GM23338 (cell line): ENCODE data around the gene GPC5. TPM values are rescaled to one million over a fixed set of nuclear protein-coding genes. Genes with fewer than 3 reads are reported as not detected.
A peak's percentile ranks its signal among the peaks of the same experiment; 100 is the strongest.

Experiments used
- ATAC-seq: fragments of 200-7000 bp; cut with Tn5 transposase; 3 replicates; pipeline ENCODE4 v1.9.1; 2020
- DNase-seq: peaks from one replicate; pipeline ENCODE4 v3.0.0-alpha.2; 2015; ENCODE audit warnings: low spot score
- H2AFZ ChIP-seq: fragments of 200-600 bp; sonication (generic); 2 replicates; pipeline ENCODE4 v1.8.0; 2016; ENCODE audit warnings: antibody characterized with exemption, mild to moderate bottlenecking, moderate library complexity
- H3F3A ChIP-seq: fragments of 200-600 bp; sonication (generic); replicated peaks from 2 replicates; pipeline ENCODE4 v1.8.0; 2017; ENCODE audit warnings: antibody characterized with exemption, mixed run types, low read depth
- H3K27ac ChIP-seq: fragments of 200-600 bp; sonication (generic); 2 replicates; pipeline ENCODE4 v1.6.1; 2016; ENCODE audit warnings: low read depth
- H3K27me3 ChIP-seq: fragments of 200-600 bp; sonication (generic); 2 replicates; pipeline ENCODE4 v1.8.0; 2016; ENCODE audit warnings: mild to moderate bottlenecking, mixed run types, moderate library complexity; ENCODE audit not compliant: insufficient read depth
- H3K36me3 ChIP-seq: fragments of 200-600 bp; sonication (generic); 2 replicates; pipeline ENCODE4 v1.8.0; 2016; ENCODE audit warnings: mild to moderate bottlenecking; ENCODE audit not compliant: insufficient read depth
- H3K4me1 ChIP-seq: fragments of 200-600 bp; sonication (generic); 2 replicates; pipeline ENCODE4 v1.8.0; 2016; ENCODE audit warnings: mild to moderate bottlenecking, moderate library complexity; ENCODE audit not compliant: insufficient read depth
- H3K4me2 ChIP-seq: fragments of 200-600 bp; sonication (generic); 2 replicates; pipeline ENCODE4 v1.7.1; 2017; ENCODE audit warnings: mixed run types
- H3K4me3 ChIP-seq: fragments of 200-600 bp; sonication (generic); 2 replicates; pipeline ENCODE4 v1.6.1; 2016; ENCODE audit warnings: mixed run types
- H3K79me2 ChIP-seq: fragments of 200-600 bp; sonication (generic); replicated peaks from 2 replicates; pipeline ENCODE4 v1.8.0; 2017; ENCODE audit warnings: mild to moderate bottlenecking; ENCODE audit not compliant: insufficient read depth
- H3K9me2 ChIP-seq: fragments of 200-600 bp; sonication (generic); 2 replicates; pipeline ENCODE4 v1.8.0; 2017; ENCODE audit not compliant: insufficient read depth
- H4K20me1 ChIP-seq: fragments of 200-600 bp; sonication (generic); replicated peaks from 2 replicates; pipeline ENCODE4 v1.8.0; 2017; ENCODE audit warnings: mild to moderate bottlenecking; ENCODE audit not compliant: insufficient read depth
- H3K27ac Mint-ChIP-seq: 2 replicates; pipeline ENCODE4 v1.8.0; 2020; ENCODE audit warnings: inconsistent platforms, mild to moderate bottlenecking, moderate library complexity, mixed read lengths
- H3K27me3 Mint-ChIP-seq: 3 replicates; pipeline ENCODE4 v1.8.0; 2022; ENCODE audit warnings: low read depth, mild to moderate bottlenecking, moderate library complexity, mixed read lengths, inconsistent platforms; ENCODE audit not compliant: insufficient read depth, poor library complexity
- H3K36me3 Mint-ChIP-seq: 3 replicates; pipeline ENCODE4 v1.8.0; 2021; ENCODE audit warnings: low read depth, mild to moderate bottlenecking, inconsistent platforms, moderate library complexity, mixed read lengths
- H3K4me1 Mint-ChIP-seq: 3 replicates; pipeline ENCODE4 v1.8.0; 2020; ENCODE audit warnings: mild to moderate bottlenecking, inconsistent platforms, mixed read lengths
- H3K4me3 Mint-ChIP-seq: 3 replicates; pipeline ENCODE4 v1.8.0; 2021; ENCODE audit warnings: moderate library complexity, mild to moderate bottlenecking, inconsistent platforms, mixed read lengths
- H3K9me3 Mint-ChIP-seq: 3 replicates; pipeline ENCODE4 v1.8.0; 2020; ENCODE audit warnings: moderate library complexity, mild to moderate bottlenecking, inconsistent platforms, mixed read lengths
- CREB1 ChIP-seq: fragments of 250-450 bp; sonication (Bioruptor Pico); IDR thresholded peaks from 2 replicates; pipeline ENCODE4 v1.5.0; 2020; ENCODE audit warnings: low read depth, mild to moderate bottlenecking, moderate library complexity
- CTCF ChIP-seq, 2 experiments: fragments of 200-600 bp in 1 of 2; sonication (generic) in 1 of 2; conservative IDR thresholded peaks; 2 replicates each; pipeline versions ENCODE4 v1.5.1 to v1.6.1; 2016 to 2017; ENCODE audit warnings: antibody characterized with exemption in 2 of 2, low read depth in 2 of 2, mild to moderate bottlenecking in 2 of 2, moderate library complexity in 1 of 2
- polyA plus RNA-seq: library from polyadenylated mRNA; unstranded; fragments of >200 nt; fragmentation: Nextera tagmentation; extraction: Ambion mirVana; gene quantifications from 2 replicates; pipeline ENCODE4 v1.2.1, GENCODE V29; 2016
- total RNA-seq: library from RNA; depleted of rRNA; stranded (reverse); fragments of >200 nt; shearing (Covaris generic); gene quantifications from 2 replicates; pipeline ENCODE4 v1.2.3, GENCODE V29; 2014

GPC5 gene
- total and polyA plus RNA-seq, 2 experiments from 2014 or later: 0.95 to 1.1 TPM

- Mint-ChIP-seq H3K4me1 (no peaks in the 10 kb centered on the region), H3K27ac (no peak overlapping the region), H3K36me3 (peaks cover 5% of the 10 kb centered on the region; the same call in 2 of the 3 replicates), H3K27me3 (no peaks in the 10 kb centered on the region), H3K9me3 (peaks cover 17% of the 10 kb centered on the region), H3K4me3 (no peak overlapping the region)
- Histone ChIP-seq H4K20me1 (no peaks in the 10 kb centered on the region), H3K4me1 (no peaks in the 10 kb centered on the region), H2AFZ (peak overlapping the region; percentile 9; the same call in 1 of the 2 replicates), H3K27ac (no peak overlapping the region), H3K9me2 (no peaks in the 10 kb centered on the region), H3K4me2 (no peak overlapping the region), H3F3A (no peaks in the 10 kb centered on the region), H3K27me3 (no peaks in the 10 kb centered on the region), H3K36me3 (peaks cover 2% of the 10 kb centered on the region; the same call in 1 of the 2 replicates), H3K4me3 (no peak overlapping the region), H3K79me2 (no peaks in the 10 kb centered on the region)
- TF ChIP-seq CTCF (conservative IDR thresholded peaks at IDR 0.05; ENCODE audit: low read depth in 2 of 2): peak in 1 of 2 experiments; percentile 13; a peak in 1 of 4 replicates
- no peak for TF ChIP-seq CREB1 (CRISPR knock-in tag)
- no peak for ATAC-seq
- no peak for DNase-seq
Observed at GRCh38 chr13:91557328-91558090, 159.1 kb downstream of the GPC5 start.

DNA sequence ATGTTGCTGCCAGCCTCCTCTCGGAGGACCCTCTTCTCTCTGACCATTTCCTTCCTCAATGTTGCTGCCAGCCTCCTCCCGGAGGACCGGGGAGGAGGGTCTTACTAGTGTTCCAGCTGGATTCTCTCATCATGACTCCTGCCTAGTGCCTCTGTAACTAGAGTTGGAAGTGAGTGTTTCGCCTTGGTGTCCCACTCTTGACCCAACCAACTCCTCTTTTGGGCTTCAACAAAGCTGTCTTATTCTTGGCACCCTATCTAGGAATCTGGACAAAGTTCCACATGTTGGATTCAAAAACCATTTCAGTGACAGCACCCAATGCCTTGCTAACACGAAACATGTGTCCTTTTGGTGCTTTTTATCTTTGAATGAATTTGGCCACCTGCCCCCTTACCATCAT lies 165.4 kb downstream of the GPC5 start:
- H3K4me1 ChIP-seq: no peaks in the 10 kb centered on the region

More for the DNA sequence above, 165.4 kb downstream of the GPC5 start:
- ATAC-seq: no peak
- peaks cover 2% of the 10 kb centered on the region for H3K27me3 Mint-ChIP-seq
- Histone ChIP-seq H3K4me3 (no peak overlapping the region), H3K27me3 (no peaks in the 10 kb centered on the region), H3K27ac (no peak overlapping the region), H3K9me2 (no peaks in the 10 kb centered on the region), H3K36me3 (no peaks in the 10 kb centered on the region), H3F3A (no peaks in the 10 kb centered on the region), H2AFZ (no peak overlapping the region), H3K79me2 (no peaks in the 10 kb centered on the region), H3K4me2 (no peak overlapping the region), H4K20me1 (no peaks in the 10 kb centered on the region)
- no peaks in the 10 kb centered on the region for H3K36me3 Mint-ChIP-seq
- DNase-seq: no peak
- no peaks in the 10 kb centered on the region for H3K4me1 Mint-ChIP-seq
- no peak for TF ChIP-seq CTCF (conservative IDR thresholded peaks at IDR 0.05; ENCODE audit: low read depth in 2 of 2)
- H3K27ac Mint-ChIP-seq: no peak overlapping the region
- H3K9me3 Mint-ChIP-seq: no peaks in the 10 kb centered on the region
- H3K4me3 Mint-ChIP-seq: no peak overlapping the region
